ENCODE measurements around the gene TMSB10.

GRCh38 chr2:84942964-84943421, 37.5 kb downstream of the TMSB10 start:
- no peak for TF ChIP-seq POLR2A (IDR thresholded peaks at IDR 0.05; ENCODE audit: low read length)
- no peak for TF ChIP-seq GATA1 (IDR thresholded peaks at IDR 0.05; ENCODE audit: low read depth, low read length)

Measured in erythroblast (primary cell).